Thyroid gland (tissue), 4 donors: ENCODE measurements around the gene PLEKHA6.

Experiments used
- POLR2A ChIP-seq, 2 donors: fragments of 450-650 bp; IDR thresholded peaks; one replicate each; pipeline ENCODE4 v1.6.1; 2017; ENCODE audit warnings: antibody characterized with exemption in 2 of 2, mild to moderate bottlenecking in 2 of 2, moderate library complexity in 1 of 2
- TF ChIP-seq, protein P1 (sequence below), 6 experiments: fragments of 200-600 bp in 3 of 6; fragments of 450-650 bp in 3 of 6; sonication (generic) in 3 of 6; IDR thresholded peaks; one replicate each; pipeline ENCODE4 v1.5.1; 2016 to 2019; ENCODE audit warnings: antibody characterized with exemption in 6 of 6, mild to moderate bottlenecking in 2 of 6, inconsistent platforms in 1 of 6, moderate library complexity in 1 of 6

DNA sequence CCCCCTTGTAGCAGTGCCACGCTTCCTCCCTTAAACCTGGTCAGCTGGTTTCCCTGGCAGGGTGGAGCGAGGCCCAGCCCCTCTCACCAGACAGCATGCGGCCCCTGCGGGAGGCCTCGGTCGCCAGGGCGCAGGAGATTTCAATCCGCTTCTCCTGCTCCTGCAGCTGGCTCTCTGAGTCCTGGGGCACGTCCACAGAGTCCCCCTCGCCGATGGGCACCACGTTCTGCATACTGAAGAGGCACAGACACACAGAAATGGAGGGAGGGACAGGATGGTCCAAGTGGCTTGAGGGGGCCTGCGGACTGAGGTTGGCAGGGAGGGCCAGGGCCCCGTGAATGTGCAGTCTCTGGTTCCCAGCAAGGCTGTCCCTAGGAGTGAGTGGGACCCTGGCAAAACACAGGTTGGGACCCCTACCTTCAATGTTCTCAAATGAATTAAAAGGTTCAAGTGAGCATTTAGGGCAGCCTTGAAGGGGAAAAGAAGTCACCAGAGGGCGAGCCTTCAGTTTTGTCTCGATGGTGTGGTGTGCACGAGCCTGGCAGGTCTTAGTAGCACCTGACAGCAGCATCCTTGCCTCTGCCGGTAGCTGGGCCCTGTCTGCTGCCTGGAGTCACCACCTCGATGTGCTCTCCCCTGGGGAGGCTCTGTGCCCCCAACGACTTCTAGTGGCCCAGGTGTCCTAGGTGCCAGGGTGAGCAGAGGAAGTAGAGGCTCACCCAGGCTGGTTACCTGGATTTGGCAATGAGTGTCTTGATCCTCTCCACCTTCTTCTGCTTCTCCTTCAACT lies 131.5 kb downstream of the PLEKHA6 start:
- TF ChIP-seq, protein P1, sequence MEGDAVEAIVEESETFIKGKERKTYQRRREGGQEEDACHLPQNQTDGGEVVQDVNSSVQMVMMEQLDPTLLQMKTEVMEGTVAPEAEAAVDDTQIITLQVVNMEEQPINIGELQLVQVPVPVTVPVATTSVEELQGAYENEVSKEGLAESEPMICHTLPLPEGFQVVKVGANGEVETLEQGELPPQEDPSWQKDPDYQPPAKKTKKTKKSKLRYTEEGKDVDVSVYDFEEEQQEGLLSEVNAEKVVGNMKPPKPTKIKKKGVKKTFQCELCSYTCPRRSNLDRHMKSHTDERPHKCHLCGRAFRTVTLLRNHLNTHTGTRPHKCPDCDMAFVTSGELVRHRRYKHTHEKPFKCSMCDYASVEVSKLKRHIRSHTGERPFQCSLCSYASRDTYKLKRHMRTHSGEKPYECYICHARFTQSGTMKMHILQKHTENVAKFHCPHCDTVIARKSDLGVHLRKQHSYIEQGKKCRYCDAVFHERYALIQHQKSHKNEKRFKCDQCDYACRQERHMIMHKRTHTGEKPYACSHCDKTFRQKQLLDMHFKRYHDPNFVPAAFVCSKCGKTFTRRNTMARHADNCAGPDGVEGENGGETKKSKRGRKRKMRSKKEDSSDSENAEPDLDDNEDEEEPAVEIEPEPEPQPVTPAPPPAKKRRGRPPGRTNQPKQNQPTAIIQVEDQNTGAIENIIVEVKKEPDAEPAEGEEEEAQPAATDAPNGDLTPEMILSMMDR (IDR thresholded peaks at IDR 0.05) = no peak
- no peak for TF ChIP-seq POLR2A (IDR thresholded peaks at IDR 0.05)
